ENCODE measurements around the gene CDHR5. TPM values are rescaled to one million over a fixed set of nuclear protein-coding genes. Genes with fewer than 3 reads are reported as not detected.

The CDHR5 gene
- total and polyA plus RNA-seq, 9 of the 15 experiments (the other 6 are each of a cell fraction or from before 2014, with no cell fraction given) = 0.16 TPM; not detected in 8

GRCh38 chr11:587978-588380, 36.8 kb downstream of the CDHR5 start (continued):
- no peak for TF ChIP-seq IRF1 (CRISPR knock-in tag; IDR thresholded peaks at IDR 0.05; ENCODE audit: borderline replicate concordance)
- no peak for TF ChIP-seq MAZ (CRISPR knock-in tag; conservative IDR thresholded peaks at IDR 0.05 in 1 of 2, IDR thresholded peaks at IDR 0.05 in 1 of 2)
- TF ChIP-seq MCM2 (IDR thresholded peaks at IDR 0.05; ENCODE audit: low read depth) = no peak
- TF ChIP-seq, protein P1, sequence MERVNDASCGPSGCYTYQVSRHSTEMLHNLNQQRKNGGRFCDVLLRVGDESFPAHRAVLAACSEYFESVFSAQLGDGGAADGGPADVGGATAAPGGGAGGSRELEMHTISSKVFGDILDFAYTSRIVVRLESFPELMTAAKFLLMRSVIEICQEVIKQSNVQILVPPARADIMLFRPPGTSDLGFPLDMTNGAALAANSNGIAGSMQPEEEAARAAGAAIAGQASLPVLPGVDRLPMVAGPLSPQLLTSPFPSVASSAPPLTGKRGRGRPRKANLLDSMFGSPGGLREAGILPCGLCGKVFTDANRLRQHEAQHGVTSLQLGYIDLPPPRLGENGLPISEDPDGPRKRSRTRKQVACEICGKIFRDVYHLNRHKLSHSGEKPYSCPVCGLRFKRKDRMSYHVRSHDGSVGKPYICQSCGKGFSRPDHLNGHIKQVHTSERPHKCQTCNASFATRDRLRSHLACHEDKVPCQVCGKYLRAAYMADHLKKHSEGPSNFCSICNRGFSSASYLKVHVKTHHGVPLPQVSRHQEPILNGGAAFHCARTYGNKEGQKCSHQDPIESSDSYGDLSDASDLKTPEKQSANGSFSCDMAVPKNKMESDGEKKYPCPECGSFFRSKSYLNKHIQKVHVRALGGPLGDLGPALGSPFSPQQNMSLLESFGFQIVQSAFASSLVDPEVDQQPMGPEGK (CRISPR knock-in tag; IDR thresholded peaks at IDR 0.05; ENCODE audit: borderline replicate concordance) = no peak
- peak; percentile 61 for TF ChIP-seq VEZF1 (CRISPR knock-in tag; IDR thresholded peaks at IDR 0.05)
- no peak for TF ChIP-seq POLR2H (tag; IDR thresholded peaks at IDR 0.05; ENCODE audit: low read depth)
- TF ChIP-seq, protein P2, sequence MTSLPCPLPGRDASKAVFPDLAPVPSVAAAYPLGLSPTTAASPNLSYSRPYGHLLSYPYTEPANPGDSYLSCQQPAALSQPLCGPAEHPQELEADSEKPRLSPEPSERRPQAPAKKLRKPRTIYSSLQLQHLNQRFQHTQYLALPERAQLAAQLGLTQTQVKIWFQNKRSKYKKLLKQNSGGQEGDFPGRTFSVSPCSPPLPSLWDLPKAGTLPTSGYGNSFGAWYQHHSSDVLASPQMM (CRISPR knock-in tag; IDR thresholded peaks at IDR 0.05) = no peak
- TF ChIP-seq KDM1A (IDR thresholded peaks at IDR 0.05) = no peak
- TF ChIP-seq GABPB1 (CRISPR knock-in tag; IDR thresholded peaks at IDR 0.05) = 0 out of 2 replicates have a peak, but pooled peaks have one; percentile 23
- peak; percentile 47 for TF ChIP-seq ARID1B (IDR thresholded peaks at IDR 0.05)
